ENCODE measurements around the gene MYH14. TPM values are rescaled to one million over a fixed set of nuclear protein-coding genes. Genes with fewer than 3 reads are reported as not detected.
A peak's percentile ranks its signal among the peaks of the same experiment; 100 is the strongest.

The MYH14 gene
- total and polyA plus RNA-seq, 10 of the 15 experiments (the other 5 are each of a cell fraction or from before 2014, with no cell fraction given): 0.06 to 0.69 (median 0.15) TPM; not detected in 4

DNA sequence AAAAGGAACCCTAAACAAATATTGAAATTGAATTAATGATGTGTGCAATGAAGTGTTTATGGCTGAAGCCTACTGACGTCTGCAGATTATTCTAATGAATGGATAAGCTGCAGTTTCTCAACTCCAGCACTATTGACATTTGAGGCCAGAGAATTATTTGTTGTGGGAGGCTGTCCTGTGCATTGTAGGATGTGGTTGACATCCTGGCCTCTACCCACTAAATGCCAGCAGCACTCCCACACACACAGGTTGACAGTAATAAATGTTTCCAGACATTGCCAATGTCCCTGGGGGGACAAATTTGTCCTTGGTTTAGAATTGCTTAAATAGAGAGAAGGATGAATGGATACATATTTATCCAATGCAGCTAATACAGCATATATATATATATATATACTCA, 19.2 kb upstream of the MYH14 start (continued):
- TF ChIP-seq SMAD1 (IDR thresholded peaks at IDR 0.05; ENCODE audit: low read depth, partially characterized antibody): no peak
- TF ChIP-seq NR2F1 (conservative IDR thresholded peaks at IDR 0.05): 0 out of 2 replicates have a peak, but pooled peaks have one; percentile 41
- no peak for TF ChIP-seq YY1 (IDR thresholded peaks at IDR 0.05; ENCODE audit: low read depth, low read length)
- TF ChIP-seq NBN (IDR thresholded peaks at IDR 0.05): no peak
- no peak for TF ChIP-seq ASH2L (IDR thresholded peaks at IDR 0.05; ENCODE audit: borderline replicate concordance, low read depth)
- TF ChIP-seq ZSCAN29 (IDR thresholded peaks at IDR 0.05): no peak
- TF ChIP-seq RAD51 (IDR thresholded peaks at IDR 0.05): no peak
- TF ChIP-seq GABPA (IDR thresholded peaks at IDR 0.05; ENCODE audit: low read depth): no peak
- no peak for TF ChIP-seq KDM1A (IDR thresholded peaks at IDR 0.05; ENCODE audit: borderline replicate concordance)
- TF ChIP-seq, protein P1, sequence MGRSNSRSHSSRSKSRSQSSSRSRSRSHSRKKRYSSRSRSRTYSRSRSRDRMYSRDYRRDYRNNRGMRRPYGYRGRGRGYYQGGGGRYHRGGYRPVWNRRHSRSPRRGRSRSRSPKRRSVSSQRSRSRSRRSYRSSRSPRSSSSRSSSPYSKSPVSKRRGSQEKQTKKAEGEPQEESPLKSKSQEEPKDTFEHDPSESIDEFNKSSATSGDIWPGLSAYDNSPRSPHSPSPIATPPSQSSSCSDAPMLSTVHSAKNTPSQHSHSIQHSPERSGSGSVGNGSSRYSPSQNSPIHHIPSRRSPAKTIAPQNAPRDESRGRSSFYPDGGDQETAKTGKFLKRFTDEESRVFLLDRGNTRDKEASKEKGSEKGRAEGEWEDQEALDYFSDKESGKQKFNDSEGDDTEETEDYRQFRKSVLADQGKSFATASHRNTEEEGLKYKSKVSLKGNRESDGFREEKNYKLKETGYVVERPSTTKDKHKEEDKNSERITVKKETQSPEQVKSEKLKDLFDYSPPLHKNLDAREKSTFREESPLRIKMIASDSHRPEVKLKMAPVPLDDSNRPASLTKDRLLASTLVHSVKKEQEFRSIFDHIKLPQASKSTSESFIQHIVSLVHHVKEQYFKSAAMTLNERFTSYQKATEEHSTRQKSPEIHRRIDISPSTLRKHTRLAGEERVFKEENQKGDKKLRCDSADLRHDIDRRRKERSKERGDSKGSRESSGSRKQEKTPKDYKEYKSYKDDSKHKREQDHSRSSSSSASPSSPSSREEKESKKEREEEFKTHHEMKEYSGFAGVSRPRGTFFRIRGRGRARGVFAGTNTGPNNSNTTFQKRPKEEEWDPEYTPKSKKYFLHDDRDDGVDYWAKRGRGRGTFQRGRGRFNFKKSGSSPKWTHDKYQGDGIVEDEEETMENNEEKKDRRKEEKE (IDR thresholded peaks at IDR 0.05): no peak

DNA sequence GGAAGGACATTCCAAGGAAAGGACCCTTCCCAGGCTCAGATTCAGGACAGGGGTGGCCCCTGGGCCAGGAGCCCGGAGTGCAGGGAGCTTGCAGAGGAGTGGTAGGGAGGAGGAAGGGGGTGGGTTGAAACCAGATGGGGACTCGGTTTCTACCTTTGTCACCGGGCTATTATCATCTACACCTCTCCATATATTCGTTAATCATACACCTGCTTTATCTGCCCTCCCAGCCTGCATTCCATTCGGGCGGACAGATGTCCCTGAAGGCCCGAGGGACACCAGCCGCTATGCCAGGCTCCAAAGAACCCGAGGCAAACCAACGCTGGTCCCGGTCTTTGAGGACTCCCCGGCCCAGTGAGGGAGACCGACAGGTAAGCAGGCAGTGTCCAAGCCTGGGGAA, 15.5 kb upstream of the MYH14 start:
- no peak overlapping the region for H3K27ac ChIP-seq (ENCODE audit: control insufficient read depth, insufficient read depth)
- no peaks in the 10 kb centered on the region for H4K20me1 ChIP-seq (ENCODE audit: control insufficient read depth, insufficient read depth)
- POLR2A ChIA-PET: no interaction called here
- FAIRE-seq: no peak
- H3K4me1 ChIP-seq (ENCODE audit: control insufficient read depth, insufficient read depth, low read length): no peaks in the 10 kb centered on the region
- DNase-seq (ENCODE audit: low read depth, low spot score): no peak
- RAD21 ChIA-PET (ENCODE audit: unreplicated experiment): no interaction called here
- H3K79me2 ChIP-seq (ENCODE audit: control insufficient read depth, insufficient read depth, low read length): no peaks in the 10 kb centered on the region
- no peaks in the 10 kb centered on the region for H3K27me3 ChIP-seq (replicated peaks in 1 of 2; ENCODE audit: control insufficient read depth in 2 of 2, insufficient read depth in 2 of 2, low read length in 1 of 2)
- intact Hi-C loops (cut with micrococcal nuclease; ENCODE audit: unreplicated experiment) (no loop called here), in situ Hi-C loops (cut with MboI) (no loop called here)
- BruUV-seq (replicated peaks): no TSS peak
- no peak overlapping the region for H3K4me2 ChIP-seq (ENCODE audit: control insufficient read depth, insufficient read depth)
- no peak overlapping the region for H3K4me3 ChIP-seq
- no peak overlapping the region for H3K9ac ChIP-seq (ENCODE audit: control insufficient read depth, insufficient read depth, low read length)
- CTCF ChIA-PET: no interaction called here
- H3K9me3 ChIP-seq (replicated peaks; ENCODE audit: control insufficient read depth, insufficient read depth, low read length): no peaks in the 10 kb centered on the region; the same call in 2 of the 3 replicates
- no peaks in the 10 kb centered on the region for H3K36me3 ChIP-seq (ENCODE audit: control insufficient read depth in 2 of 2, insufficient read depth in 2 of 2, low read length in 1 of 2)
- no peak for ATAC-seq
- H2AFZ ChIP-seq (ENCODE audit: control insufficient read depth, low read depth, low read length): no peak overlapping the region
- SMC1A ChIA-PET (ENCODE audit: uncharacterized antibody, unreplicated experiment): no interaction called here
- WGBS (ENCODE audit: insufficient coverage, insufficient replicate concordance, low lambda C conversion rate, missing lambda C conversion rate): 49% methylated on average over 13 of the region's 13 CpGs
- TF ChIP-seq RCOR1 (conservative IDR thresholded peaks at IDR 0.05; ENCODE audit: low read depth, low read length) (no peak), CUX1 (IDR thresholded peaks at IDR 0.05; ENCODE audit: insufficient replicate concordance, low read depth, low read length) (no peak), USF1 (IDR thresholded peaks at IDR 0.05; ENCODE audit: borderline replicate concordance, extremely low read length, insufficient read depth, low read depth, low read length) (no peak), USF2 (IDR thresholded peaks at IDR 0.05; ENCODE audit: borderline replicate concordance, low read depth, low read length) (no peak), ASH2L (IDR thresholded peaks at IDR 0.05; ENCODE audit: borderline replicate concordance, low read depth) (no peak), CBX5 (IDR thresholded peaks at IDR 0.05; ENCODE audit: low read depth) (no peak)

Data from GM12878 (cell line).